OCI-LY1 (cell line): ENCODE results near the gene EIPR1.

Source experiments
- EZH2 ChIP-seq: fragments of 200-600 bp; sonication (generic), shearing (Covaris generic); IDR thresholded peaks from 2 replicates; pipeline ENCODE4 v1.8.0; 2017; ENCODE audit warnings: borderline replicate concordance, mixed run types, mild to moderate bottlenecking, antibody characterized with exemption, low read length, moderate library complexity, mixed read lengths
- TF ChIP-seq, protein P1 (sequence below): fragments of 200-600 bp; sonication (generic), shearing (Covaris generic); IDR thresholded peaks from 2 replicates; pipeline ENCODE4 v1.5.1; 2017; ENCODE audit warnings: mild to moderate bottlenecking, antibody characterized with exemption, low read length, moderate library complexity, mixed read lengths

DNA sequence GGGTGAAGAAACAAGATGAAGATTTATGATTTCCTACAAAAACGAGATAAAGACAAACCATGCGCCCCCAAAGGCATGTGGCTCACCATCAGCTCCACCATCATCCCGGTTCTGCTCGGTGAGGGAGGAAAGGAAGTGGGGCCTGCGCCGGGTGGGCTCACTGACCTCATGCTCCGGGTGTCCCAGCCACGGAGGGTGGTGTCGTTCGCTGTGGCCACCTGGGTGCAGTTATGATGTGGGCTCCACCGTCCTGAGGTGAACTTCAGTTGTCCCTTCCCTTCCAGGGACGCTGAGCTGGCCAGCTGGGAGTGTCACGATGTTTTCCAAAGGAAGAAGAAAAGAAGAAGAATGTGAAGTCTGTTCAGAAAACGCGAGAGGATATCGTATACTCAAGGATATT is 180.9 kb downstream of the EIPR1 start:
- TF ChIP-seq, protein P1, sequence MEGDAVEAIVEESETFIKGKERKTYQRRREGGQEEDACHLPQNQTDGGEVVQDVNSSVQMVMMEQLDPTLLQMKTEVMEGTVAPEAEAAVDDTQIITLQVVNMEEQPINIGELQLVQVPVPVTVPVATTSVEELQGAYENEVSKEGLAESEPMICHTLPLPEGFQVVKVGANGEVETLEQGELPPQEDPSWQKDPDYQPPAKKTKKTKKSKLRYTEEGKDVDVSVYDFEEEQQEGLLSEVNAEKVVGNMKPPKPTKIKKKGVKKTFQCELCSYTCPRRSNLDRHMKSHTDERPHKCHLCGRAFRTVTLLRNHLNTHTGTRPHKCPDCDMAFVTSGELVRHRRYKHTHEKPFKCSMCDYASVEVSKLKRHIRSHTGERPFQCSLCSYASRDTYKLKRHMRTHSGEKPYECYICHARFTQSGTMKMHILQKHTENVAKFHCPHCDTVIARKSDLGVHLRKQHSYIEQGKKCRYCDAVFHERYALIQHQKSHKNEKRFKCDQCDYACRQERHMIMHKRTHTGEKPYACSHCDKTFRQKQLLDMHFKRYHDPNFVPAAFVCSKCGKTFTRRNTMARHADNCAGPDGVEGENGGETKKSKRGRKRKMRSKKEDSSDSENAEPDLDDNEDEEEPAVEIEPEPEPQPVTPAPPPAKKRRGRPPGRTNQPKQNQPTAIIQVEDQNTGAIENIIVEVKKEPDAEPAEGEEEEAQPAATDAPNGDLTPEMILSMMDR = no peak
- TF ChIP-seq EZH2 = no peak
